Central memory CD8-positive, alpha-beta T cell (primary cell): ENCODE measurements around the gene PRKCH.
A peak's percentile ranks its signal among the peaks of the same experiment; 100 is the strongest.
"Not testable (repeated sequence)": the region's sequence is repeated elsewhere in the genome, so short reads cannot be mapped to it uniquely, and the experiment has no call there.

ENCODE experiments used
- ATAC-seq: fragments of 150-1000 bp; cut with Tn5 transposase; replicated peaks from 2 replicates; pipeline ENCODE4 v1.10.0; 2022; ENCODE audit warnings: mild to moderate bottlenecking, moderate FRiP score, moderate number of reproducible peaks; ENCODE audit not compliant: poor library complexity, severe bottlenecking; ENCODE audit errors: extremely low read depth
- DNase-seq, 2 donors: peaks; one replicate each; pipeline ENCODE4 v3.0.0; 2021; ENCODE audit warnings: low spot score in 2 of 2
- H3K27ac Mint-ChIP-seq: one replicate; pipeline ENCODE4 v1.8.0; 2022; ENCODE audit warnings: low read depth, mild to moderate bottlenecking, moderate library complexity, mixed read lengths
- H3K27me3 Mint-ChIP-seq: one replicate; pipeline ENCODE4 v1.8.0; 2022; ENCODE audit warnings: mixed read lengths
- H3K36me3 Mint-ChIP-seq: one replicate; pipeline ENCODE4 v1.8.0; 2022; ENCODE audit warnings: mild to moderate bottlenecking, moderate library complexity, mixed read lengths; ENCODE audit not compliant: insufficient read depth
- H3K4me1 Mint-ChIP-seq: one replicate; pipeline ENCODE4 v1.8.0; 2022; ENCODE audit warnings: mixed read lengths
- H3K4me3 Mint-ChIP-seq: one replicate; pipeline ENCODE4 v1.8.0; 2022; ENCODE audit warnings: mild to moderate bottlenecking, moderate library complexity, mixed read lengths
- H3K9me3 Mint-ChIP-seq: one replicate; pipeline ENCODE4 v1.8.0; 2022; ENCODE audit warnings: mixed read lengths

The PRKCH gene

GRCh38 chr14:61519106-61519505 lies 197.7 kb downstream of the PRKCH start:
- Mint-ChIP-seq H3K4me3 (no peak overlapping the region), H3K36me3 (peaks cover 65% of the 10 kb centered on the region), H3K4me1 (peaks cover 79% of the 10 kb centered on the region), H3K27me3 (no peaks in the 10 kb centered on the region), H3K9me3 (no peaks in the 10 kb centered on the region), H3K27ac (peak overlapping the region; percentile 84)
- no peak for ATAC-seq
- no peak for DNase-seq

GRCh38 chr14:61519735-61520134 lies 198.4 kb downstream of the PRKCH start:
- H3K36me3 Mint-ChIP-seq: peaks cover 63% of the 10 kb centered on the region
- no peak for DNase-seq
- peak overlapping the region; percentile 90 for H3K27ac Mint-ChIP-seq
- ATAC-seq: no peak
- no peaks in the 10 kb centered on the region for H3K27me3 Mint-ChIP-seq
- H3K4me1 Mint-ChIP-seq: peaks cover 79% of the 10 kb centered on the region
- no peaks in the 10 kb centered on the region for H3K9me3 Mint-ChIP-seq
- no peak overlapping the region for H3K4me3 Mint-ChIP-seq

- H3K4me3 Mint-ChIP-seq: no peak overlapping the region
- H3K9me3 Mint-ChIP-seq: no peaks in the 10 kb centered on the region
- peak overlapping the region; percentile 90 for H3K27ac Mint-ChIP-seq
- H3K27me3 Mint-ChIP-seq: no peaks in the 10 kb centered on the region
- ATAC-seq (no peak), DNase-seq (no peak)
- H3K36me3 Mint-ChIP-seq: peaks cover 63% of the 10 kb centered on the region
- H3K4me1 Mint-ChIP-seq: peaks cover 80% of the 10 kb centered on the region
These were observed 199.2 kb downstream of the PRKCH start for GRCh38 chr14:61520576-61520975.

GRCh38 chr14:61521773-61522172 lies 200.4 kb downstream of the PRKCH start:
- Mint-ChIP-seq H3K4me3 (no peak overlapping the region), H3K27ac (peak overlapping the region; percentile 80), H3K36me3 (peaks cover 62% of the 10 kb centered on the region), H3K4me1 (peaks cover 82% of the 10 kb centered on the region), H3K27me3 (no peaks in the 10 kb centered on the region), H3K9me3 (no peaks in the 10 kb centered on the region)
- ATAC-seq (no peak), DNase-seq (no peak)

- Mint-ChIP-seq H3K27me3 (no peaks in the 10 kb centered on the region), H3K36me3 (peaks cover 66% of the 10 kb centered on the region), H3K4me3 (no peak overlapping the region), H3K27ac (peak overlapping the region; percentile 80), H3K9me3 (no peaks in the 10 kb centered on the region), H3K4me1 (peaks cover 82% of the 10 kb centered on the region)
- ATAC-seq (no peak), DNase-seq (no peak)
These were observed 202.4 kb downstream of the PRKCH start for GRCh38 chr14:61523751-61524150.

GRCh38 chr14:61524211-61524806 lies 202.9 kb downstream of the PRKCH start:
- Mint-ChIP-seq H3K27ac (peak overlapping the region; percentile 80), H3K4me1 (peaks cover 76% of the 10 kb centered on the region), H3K27me3 (no peaks in the 10 kb centered on the region), H3K4me3 (peak overlapping the region; percentile 43), H3K36me3 (peaks cover 68% of the 10 kb centered on the region), H3K9me3 (no peaks in the 10 kb centered on the region)
- DNase-seq (no peak), ATAC-seq (no peak)

GRCh38 chr14:61524936-61525292 lies 203.5 kb downstream of the PRKCH start:
- Mint-ChIP-seq H3K27ac (peak overlapping the region; percentile 80), H3K36me3 (peaks cover 67% of the 10 kb centered on the region), H3K4me3 (peak overlapping the region; percentile 43), H3K4me1 (peaks cover 77% of the 10 kb centered on the region), H3K9me3 (no peaks in the 10 kb centered on the region), H3K27me3 (no peaks in the 10 kb centered on the region)
- ATAC-seq: no peak
- DNase-seq: no peak

- DNase-seq (no peak), ATAC-seq (peak; percentile 52)
- H3K27ac Mint-ChIP-seq: peak overlapping the region; percentile 80
- H3K9me3 Mint-ChIP-seq: no peaks in the 10 kb centered on the region
- no peaks in the 10 kb centered on the region for H3K27me3 Mint-ChIP-seq
- peaks cover 68% of the 10 kb centered on the region for H3K36me3 Mint-ChIP-seq
- H3K4me1 Mint-ChIP-seq: peaks cover 82% of the 10 kb centered on the region
- H3K4me3 Mint-ChIP-seq: peak overlapping the region; percentile 43
These were observed 204.1 kb downstream of the PRKCH start for GRCh38 chr14:61525293-61526011.

GRCh38 chr14:61526405-61527312 lies 205.3 kb downstream of the PRKCH start:
- no peak for DNase-seq
- H3K4me3 Mint-ChIP-seq: peak overlapping the region; percentile 24
- no peaks in the 10 kb centered on the region for H3K9me3 Mint-ChIP-seq
- no peak for ATAC-seq
- peak overlapping the region; percentile 80 for H3K27ac Mint-ChIP-seq
- H3K36me3 Mint-ChIP-seq: peaks cover 72% of the 10 kb centered on the region
- peaks cover 85% of the 10 kb centered on the region for H3K4me1 Mint-ChIP-seq
- H3K27me3 Mint-ChIP-seq: no peaks in the 10 kb centered on the region

GRCh38 chr14:61527325-61528100 lies 206.1 kb downstream of the PRKCH start:
- H3K27me3 Mint-ChIP-seq: no peaks in the 10 kb centered on the region
- DNase-seq (no peak), ATAC-seq (no peak)
- H3K4me3 Mint-ChIP-seq: peak overlapping the region; percentile 24
- peaks cover 71% of the 10 kb centered on the region for H3K36me3 Mint-ChIP-seq
- no peaks in the 10 kb centered on the region for H3K9me3 Mint-ChIP-seq
- peak overlapping the region; percentile 80 for H3K27ac Mint-ChIP-seq
- H3K4me1 Mint-ChIP-seq: peaks cover 78% of the 10 kb centered on the region

- no peak for DNase-seq
- H3K36me3 Mint-ChIP-seq: peaks cover 77% of the 10 kb centered on the region
- H3K27me3 Mint-ChIP-seq: no peaks in the 10 kb centered on the region
- H3K4me3 Mint-ChIP-seq: peak overlapping the region; percentile 4
- peak; percentile 55 for ATAC-seq
- peak overlapping the region; percentile 80 for H3K27ac Mint-ChIP-seq
- peaks cover 78% of the 10 kb centered on the region for H3K4me1 Mint-ChIP-seq
- H3K9me3 Mint-ChIP-seq: no peaks in the 10 kb centered on the region
These were observed 207.2 kb downstream of the PRKCH start for GRCh38 chr14:61528591-61529021.

- Mint-ChIP-seq H3K36me3 (peaks cover 81% of the 10 kb centered on the region), H3K4me1 (peaks cover 78% of the 10 kb centered on the region)
- not testable (repeated sequence) for ATAC-seq, H3K4me3 Mint-ChIP-seq, H3K27me3 Mint-ChIP-seq, DNase-seq, H3K27ac Mint-ChIP-seq, H3K9me3 Mint-ChIP-seq
These were observed 208.0 kb downstream of the PRKCH start for GRCh38 chr14:61529360-61529759.
